Gastroesophageal sphincter (tissue), 4 donors: ENCODE measurements around the gene STON1. TPM values are rescaled to one million over a fixed set of nuclear protein-coding genes. Genes with fewer than 3 reads are reported as not detected.
A peak's percentile ranks its signal among the peaks of the same experiment; 100 is the strongest.

Experiments
- ATAC-seq: fragments of 150-250 bp; one replicate; pipeline ENCODE4 v1.9.1; 2016; ENCODE audit warnings: mild to moderate bottlenecking, moderate library complexity
- H3K27ac ChIP-seq, 4 donors: fragments of 200-600 bp; sonication (generic) in 3 of 4; 1 replicate in 3 of 4; 2 replicates in 1 of 4; pipeline ENCODE4 v1.5.1; 2016 to 2019
- H3K27me3 ChIP-seq: fragments of 200-600 bp; sonication (generic); one replicate; pipeline ENCODE4 v1.5.1; 2019
- H3K36me3 ChIP-seq, 2 donors: fragments of 200-600 bp; sonication (generic); one replicate each; pipeline ENCODE4 v1.5.1; 2019; ENCODE audit warnings: control low read depth in 1 of 2
- H3K4me1 ChIP-seq, 3 donors: fragments of 200-600 bp; sonication (generic); 1 replicate in 2 of 3; 2 replicates in 1 of 3; pipeline ENCODE4 v1.5.1; 2016 to 2019; ENCODE audit warnings: control low read depth in 2 of 3
- H3K4me3 ChIP-seq, 2 donors: fragments of 200-600 bp; sonication (generic); one replicate each; pipeline ENCODE4 v1.5.1; 2019; ENCODE audit warnings: mild to moderate bottlenecking in 1 of 2, moderate library complexity in 1 of 2
- H3K9me3 ChIP-seq, 3 donors: fragments of 200-600 bp; sonication (generic); one replicate each; pipeline ENCODE4 v1.5.1; 2017 to 2019; ENCODE audit warnings: control low read depth in 2 of 3
- CTCF ChIP-seq, 4 experiments: fragments of 200-600 bp in 2 of 4; fragments of 450-650 bp in 2 of 4; sonication (generic) in 1 of 4; IDR thresholded peaks; one replicate each; pipeline ENCODE4 v1.5.1; 2017 to 2019; ENCODE audit warnings: antibody characterized with exemption in 4 of 4, mild to moderate bottlenecking in 2 of 4, moderate library complexity in 2 of 4
- EP300 ChIP-seq: sonication (generic); formaldehyde crosslinking; IDR thresholded peaks from one replicate; pipeline ENCODE4 v1.6.1; 2017; ENCODE audit warnings: antibody characterized with exemption, mild to moderate bottlenecking
- POLR2A ChIP-seq, 2 donors: fragments of 450-650 bp; IDR thresholded peaks; one replicate each; pipeline ENCODE4 v1.6.1; 2017; ENCODE audit warnings: antibody characterized with exemption in 2 of 2, mild to moderate bottlenecking in 2 of 2, moderate library complexity in 1 of 2
- POLR2AphosphoS5 ChIP-seq: sonication (generic); formaldehyde crosslinking; IDR thresholded peaks from one replicate; pipeline ENCODE4 v1.6.1; 2017; ENCODE audit warnings: antibody characterized with exemption
- WGBS, 2 donors: methylation state at CpG; one replicate each; pipeline ENCODE4 v1.1.5; 2018; ENCODE audit warnings: low coverage in 1 of 2; 5-methylcytosine and 5-hydroxymethylcytosine counted together
- total RNA-seq, 4 donors: library from RNA; depleted of rRNA; stranded (reverse); fragments of >200 nt; gene quantifications; one replicate each; pipeline ENCODE4 v1.1.0, GENCODE V29; 2016

The STON1 gene
- total RNA-seq, 4 donors from 2014 or later: 118 to 263 (median 158) TPM

- Histone ChIP-seq H3K9me3 (no peaks in the 10 kb centered on the region), H3K27ac (peak overlapping the region; percentile 83 to 96 (median 94)), H3K36me3 (peaks cover 0 to 20% of the 10 kb centered on the region in 2 donors), H3K4me3 (no peak overlapping the region), H3K4me1 (peaks cover 0 to 50% (median 17%) of the 10 kb centered on the region in 3 donors), H3K27me3 (no peaks in the 10 kb centered on the region)
- WGBS, 2 donors: 14 to 49% methylated on average over 3 to 11 of the region's 11 CpGs
- peak; percentile 30 for ATAC-seq
- TF ChIP-seq EP300 (peak; percentile 58), POLR2AphosphoS5 (peak; percentile 89), POLR2A (IDR thresholded peaks at IDR 0.05) (no peak)
These were observed 4.5 kb upstream of the STON1 start for GRCh38 chr2:48525269-48525943.

GRCh38 chr2:48527226-48527885 is 2.6 kb upstream of the STON1 start:
- no peaks in the 10 kb centered on the region for H3K9me3 ChIP-seq
- WGBS, 2 donors: 19 to 37% methylated on average over 2 of the region's 2 CpGs

GRCh38 chr2:48528431-48528830 is 1.5 kb upstream of the STON1 start:
- Histone ChIP-seq H3K4me1 (peaks cover 0 to 77% (median 17%) of the 10 kb centered on the region in 3 donors), H3K9me3 (no peaks in the 10 kb centered on the region), H3K27ac (peak overlapping the region; percentile 93 to 96 (median 94)), H3K4me3 (peak overlapping the region; percentile 11 to 93), H3K36me3 (no peaks in the 10 kb centered on the region), H3K27me3 (no peaks in the 10 kb centered on the region)
- no peak for TF ChIP-seq EP300
- ATAC-seq: no peak
- WGBS, 2 donors: 69 to 90% methylated on average over 5 of the region's 5 CpGs

More at GRCh38 chr2:48527226-48527885, 2.6 kb upstream of the STON1 start:
- TF ChIP-seq CTCF (IDR thresholded peaks at IDR 0.05) (no peak), POLR2A (IDR thresholded peaks at IDR 0.05) (no peak), POLR2AphosphoS5 (peak; percentile 62), EP300 (no peak)
- Histone ChIP-seq H3K4me3 (peak overlapping the region in 1 of 2 donors; percentile 93), H3K27ac (peak overlapping the region; percentile 93 to 96 (median 94)), H3K36me3 (peaks cover 0 to 3% of the 10 kb centered on the region in 2 donors), H3K4me1 (peaks cover 0 to 66% (median 17%) of the 10 kb centered on the region in 3 donors), H3K27me3 (no peaks in the 10 kb centered on the region)
- ATAC-seq: no peak

- Histone ChIP-seq H3K36me3 (no peaks in the 10 kb centered on the region), H3K27ac (peak overlapping the region; percentile 93 to 96 (median 94)), H3K4me3 (peak overlapping the region; percentile 72 to 93), H3K9me3 (no peaks in the 10 kb centered on the region), H3K4me1 (peaks cover 0 to 85% (median 17%) of the 10 kb centered on the region in 3 donors), H3K27me3 (no peaks in the 10 kb centered on the region)
- TF ChIP-seq POLR2AphosphoS5: peak; percentile 83
- no peak for TF ChIP-seq CTCF (IDR thresholded peaks at IDR 0.05)
- peak; percentile 36 to 40 for TF ChIP-seq POLR2A (IDR thresholded peaks at IDR 0.05)
- no peak for TF ChIP-seq EP300
- WGBS, 2 donors: 17% methylated on average over 3 of the region's 7 CpGs; no CpG with 5 or more reads in 1 of the 2 donors
- peak; percentile 57 for ATAC-seq
These were observed 760 bp upstream of the STON1 start for GRCh38 chr2:48529194-48529593.

GRCh38 chr2:48529676-48530032 is 300 bp upstream of the STON1 start:
- Histone ChIP-seq H3K27me3 (no peaks in the 10 kb centered on the region), H3K4me3 (peak overlapping the region; percentile 72 to 93), H3K36me3 (no peaks in the 10 kb centered on the region), H3K4me1 (peaks cover 0 to 89% (median 17%) of the 10 kb centered on the region in 3 donors), H3K27ac (peak overlapping the region; percentile 93 to 96 (median 94)), H3K9me3 (no peaks in the 10 kb centered on the region)
- WGBS, 2 donors: 2% methylated on average over 9 of the region's 15 CpGs; no CpG with 5 or more reads in 1 of the 2 donors
- TF ChIP-seq EP300 (no peak), POLR2AphosphoS5 (no peak), CTCF (IDR thresholded peaks at IDR 0.05) (no peak), POLR2A (IDR thresholded peaks at IDR 0.05) (no peak)
- peak; percentile 1 for ATAC-seq
